GM12878 (cell line): ENCODE measurements around the gene OR9G1. TPM values are rescaled to one million over a fixed set of nuclear protein-coding genes. Genes with fewer than 3 reads are reported as not detected.

Source experiments
- ATAC-seq: fragments of 200-7000 bp; cut with Tn5 transposase; 3 replicates; pipeline ENCODE4 v1.9.1; 2020; ENCODE audit warnings: mild to moderate bottlenecking, moderate library complexity
- BruUV-seq: library from RNA; stranded (reverse); fragments of 400-500 nt; replicated peaks from 2 replicates; lab custom pipeline; 2021; lab: Mats Ljungman, UMichigan
- CTCF ChIA-PET: fragments of 300-600 bp; sonication (Branson Sonifier 250); formaldehyde crosslinking; extraction: SDS; loops from one replicate; lab custom pipeline; 2021; ENCODE audit warnings: inconsistent platforms; lab: Yijun Ruan, JAX
- POLR2A ChIA-PET: fragments of 350-600 bp; formaldehyde crosslinking; extraction: SDS; loops from one replicate; lab custom pipeline; 2021; ENCODE audit warnings: inconsistent platforms; lab: Charles Lee
- RAD21 ChIA-PET: fragments of 300-600 bp; sonication (Branson Sonifier 250); formaldehyde crosslinking; loops from one replicate; lab custom pipeline; 2023; ENCODE audit warnings: antibody characterized with exemption; ENCODE audit not compliant: unreplicated experiment; lab: Charles Lee
- SMC1A ChIA-PET: fragments of 300-600 bp; sonication (Branson Sonifier 250); formaldehyde crosslinking; loops from one replicate; lab custom pipeline; 2023; ENCODE audit not compliant: unreplicated experiment, uncharacterized antibody; lab: Charles Lee
- DNase-seq: peaks from one replicate; pipeline ENCODE4 v3.0.0-alpha.2; 2011; ENCODE audit warnings: low read depth, low spot score
- FAIRE-seq: peaks from 3 replicates; lab custom pipeline; 2011; peaks lifted over from hg19 to GRCh38; lab: Jason Lieb, UNC
- H2AFZ ChIP-seq: 2 replicates; pipeline ENCODE4 v1.6.0; 2011; ENCODE audit warnings: low read depth, low read length, control low read depth; ENCODE audit not compliant: control insufficient read depth
- H3K27ac ChIP-seq: 2 replicates; pipeline ENCODE4 v1.5.1; 2011; ENCODE audit warnings: control low read depth; ENCODE audit not compliant: control insufficient read depth, insufficient read depth
- H3K27me3 ChIP-seq, 2 experiments: replicated peaks in 1 of 2; 2 replicates each; pipeline versions ENCODE4 v1.6.0 to v1.6.1; 2011; ENCODE audit warnings: low read length in 1 of 2; ENCODE audit not compliant: control insufficient read depth in 2 of 2, insufficient read depth in 2 of 2
- H3K36me3 ChIP-seq, 2 experiments: 2 replicates each; pipeline ENCODE4 v1.5.1; 2011; ENCODE audit warnings: low read length in 1 of 2; ENCODE audit not compliant: control insufficient read depth in 2 of 2, insufficient read depth in 2 of 2
- H3K4me1 ChIP-seq: 2 replicates; pipeline ENCODE4 v1.6.1; 2011; ENCODE audit warnings: mild to moderate bottlenecking, low read length, moderate library complexity, mixed read lengths; ENCODE audit not compliant: control insufficient read depth, insufficient read depth
- H3K4me2 ChIP-seq: 2 replicates; pipeline ENCODE4 v1.6.0; 2011; ENCODE audit warnings: control low read depth; ENCODE audit not compliant: control insufficient read depth, insufficient read depth
- H3K4me3 ChIP-seq: fragments of 200-600 bp; sonication (generic); 2 replicates; pipeline ENCODE4 v1.5.1; 2016
- H3K79me2 ChIP-seq: 2 replicates; pipeline ENCODE4 v1.6.0; 2011; ENCODE audit warnings: low read length; ENCODE audit not compliant: control insufficient read depth, insufficient read depth
- H3K9ac ChIP-seq: 2 replicates; pipeline ENCODE4 v1.8.0; 2011; ENCODE audit warnings: low read length, control low read depth, mixed read lengths; ENCODE audit not compliant: control insufficient read depth, insufficient read depth
- H3K9me3 ChIP-seq: replicated peaks from 3 replicates; pipeline ENCODE4 v1.5.1; 2011; ENCODE audit warnings: mild to moderate bottlenecking, low read length; ENCODE audit not compliant: control insufficient read depth, insufficient read depth
- H4K20me1 ChIP-seq: 2 replicates; pipeline ENCODE4 v1.6.0; 2011; ENCODE audit not compliant: control insufficient read depth, insufficient read depth
- ATF7 ChIP-seq: fragments of 450-650 bp; IDR thresholded peaks from 2 replicates; pipeline ENCODE4 v1.6.1; 2016; ENCODE audit warnings: low read depth, mild to moderate bottlenecking
- IRF4 ChIP-seq: IDR thresholded peaks from 2 replicates; pipeline ENCODE4 v1.6.1; 2011; ENCODE audit warnings: low read depth, low read length
- KAT2A ChIP-seq: conservative IDR thresholded peaks from 2 replicates; pipeline ENCODE4 v1.6.1; 2011; ENCODE audit warnings: low read depth, low read length; ENCODE audit not compliant: control insufficient read depth
- NBN ChIP-seq: fragments of 450-650 bp; IDR thresholded peaks from 2 replicates; pipeline ENCODE4 v1.6.1; 2016
- POLR2AphosphoS5 ChIP-seq: IDR thresholded peaks from 2 replicates; pipeline ENCODE4 v1.6.1; 2011; ENCODE audit warnings: mild to moderate bottlenecking, low read length, inconsistent platforms
- RUNX3 ChIP-seq: IDR thresholded peaks from 2 replicates; pipeline ENCODE4 v1.6.1; 2012; ENCODE audit warnings: low read length, inconsistent platforms
- SPI1 ChIP-seq: IDR thresholded peaks from 2 replicates; pipeline ENCODE4 v1.6.1; 2011; ENCODE audit warnings: low read depth, mild to moderate bottlenecking, low read length, moderate library complexity, borderline replicate concordance; ENCODE audit not compliant: insufficient read depth
- ZNF622 ChIP-seq: fragments of 450-650 bp; IDR thresholded peaks from 2 replicates; pipeline ENCODE4 v1.6.1; 2017; ENCODE audit warnings: mild to moderate bottlenecking, inconsistent platforms
- ZSCAN29 ChIP-seq: fragments of 450-650 bp; IDR thresholded peaks from 2 replicates; pipeline ENCODE4 v1.6.1; 2017; ENCODE audit warnings: mild to moderate bottlenecking, moderate library complexity
- WGBS: methylation state at CpG from one replicate; pipeline ENCODE4 v1.1.6; 2016; ENCODE audit warnings: low lambda C conversion rate; ENCODE audit not compliant: insufficient replicate concordance, insufficient coverage; ENCODE audit errors: missing lambda C conversion rate; 5-methylcytosine and 5-hydroxymethylcytosine counted together
- in situ Hi-C: fragments of 300-500 bp; cut with MboI; formaldehyde crosslinking; loops from 9 replicates; pipeline ENCODE4 v1.14.3; 2018; ENCODE audit warnings: mixed read lengths
- intact Hi-C: fragments of 100-400 bp; cut with micrococcal nuclease; formaldehyde crosslinking; loops from one replicate; pipeline ENCODE4 v1.14.2; 2022; ENCODE audit not compliant: unreplicated experiment
- polyA plus RNA-seq, 11 experiments: library from polyadenylated mRNA; depleted of rRNA in 4 of 11; unstranded in 6 of 11; stranded (reverse) in 5 of 11; fragments of >200 nt; fragmentation: Nextera tagmentation in 4 of 11; fragmentation: Illumina TruSeq in 1 of 11; extraction: Ambion mirVana in 4 of 11; extraction: Trizol in 1 of 11; gene quantifications; 1 replicate in 1 of 11; 2 replicates in 10 of 11; pipeline versions ENCODE4 v1.2.1 to v1.2.3, GENCODE V29; 2011 to 2016; ENCODE audit warnings: inconsistent platforms in 2 of 11, missing spikeins in 2 of 11, low read depth in 1 of 11
- total RNA-seq, 4 experiments: library from RNA; depleted of rRNA in 3 of 4; stranded (reverse); fragments of >200 nt in 3 of 4; fragmentation: Illumina TruSeq in 1 of 4; extraction: Trizol in 1 of 4; gene quantifications; 2 replicates each; pipeline versions ENCODE4 v1.2.1 to v1.2.3, GENCODE V29; 2013 to 2021
- TF ChIP-seq, protein P1 (sequence below): IDR thresholded peaks from 2 replicates; pipeline ENCODE4 v1.6.1; 2012; ENCODE audit warnings: low read depth, low read length, improper control_type of control experiment
- TF ChIP-seq, protein P2 (sequence below): fragments of 450-650 bp; formaldehyde crosslinking; IDR thresholded peaks from 2 replicates; pipeline ENCODE4 v1.4.0; 2022; ENCODE audit warnings: mild to moderate bottlenecking, moderate library complexity
- TF ChIP-seq, protein P3 (sequence below): fragments of 450-650 bp; IDR thresholded peaks from 2 replicates; pipeline ENCODE4 v1.6.1; 2018; ENCODE audit warnings: borderline replicate concordance, mild to moderate bottlenecking; ENCODE audit not compliant: partially characterized antibody

OR9G1 gene
- total and polyA plus RNA-seq, 10 of the 15 experiments (the other 5 are each of a cell fraction or from before 2014, with no cell fraction given) = not detected

DNA sequence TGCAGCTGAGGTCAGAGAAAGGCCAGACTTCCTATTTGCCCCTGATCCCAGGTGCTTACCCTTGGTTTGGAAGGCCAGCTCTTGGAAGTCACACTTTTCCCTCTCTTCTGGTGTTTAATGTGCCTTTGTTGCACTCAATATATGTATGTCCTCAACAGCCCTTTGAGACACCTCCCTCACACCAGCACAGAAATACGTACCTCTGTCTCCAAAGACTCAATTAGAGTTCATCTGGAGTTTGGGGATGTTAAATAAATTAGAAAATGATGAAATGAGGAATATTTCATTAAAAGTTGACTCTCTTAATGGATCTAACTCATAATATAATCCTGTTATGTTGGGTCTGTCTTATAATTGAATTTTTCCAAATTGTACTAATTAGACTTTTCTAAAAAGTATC lies 49.7 kb downstream of the OR9G1 start, which contains the start of gene OR9G4:
Gene OR9G4, minus strand, starts transcription at position 101 of the 400 bp plus-strand sequence. CDS start 4,931 bp downstream, outside the sequence.
- H3K9ac ChIP-seq = no peak within 1 kb of the TSS
- no peak within 1 kb of the TSS for H2AFZ ChIP-seq
- H3K4me3 ChIP-seq = no peak within 1 kb of the TSS
- no peaks in the 10 kb centered on the region for H3K27me3 ChIP-seq
- H3K4me2 ChIP-seq = no peak within 1 kb of the TSS
- WGBS = 7% methylated on average over 1 of the region's 1 CpG
- no peaks in the 10 kb centered on the region for H3K9me3 ChIP-seq
- DNase-seq (no peak), ATAC-seq (no peak), FAIRE-seq (no peak)
- ChIA-PET CTCF (no interaction called here), RAD21 (no interaction called here), POLR2A (no interaction called here), SMC1A (no interaction called here)
- in situ Hi-C loops = no loop called here
- no peaks in the 10 kb centered on the region for H3K4me1 ChIP-seq
- no peak for TF ChIP-seq ATF7
- TF ChIP-seq, protein P1, sequence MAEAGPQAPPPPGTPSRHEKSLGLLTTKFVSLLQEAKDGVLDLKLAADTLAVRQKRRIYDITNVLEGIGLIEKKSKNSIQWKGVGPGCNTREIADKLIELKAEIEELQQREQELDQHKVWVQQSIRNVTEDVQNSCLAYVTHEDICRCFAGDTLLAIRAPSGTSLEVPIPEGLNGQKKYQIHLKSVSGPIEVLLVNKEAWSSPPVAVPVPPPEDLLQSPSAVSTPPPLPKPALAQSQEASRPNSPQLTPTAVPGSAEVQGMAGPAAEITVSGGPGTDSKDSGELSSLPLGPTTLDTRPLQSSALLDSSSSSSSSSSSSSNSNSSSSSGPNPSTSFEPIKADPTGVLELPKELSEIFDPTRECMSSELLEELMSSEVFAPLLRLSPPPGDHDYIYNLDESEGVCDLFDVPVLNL = no peak
- BruUV-seq = no TSS peak
- no peaks in the 10 kb centered on the region for H4K20me1 ChIP-seq
- no peak within 1 kb of the TSS for H3K27ac ChIP-seq
- H3K79me2 ChIP-seq = no peaks in the 10 kb centered on the region
- intact Hi-C loops = no loop called here
- no peaks in the 10 kb centered on the region for H3K36me3 ChIP-seq

DNA sequence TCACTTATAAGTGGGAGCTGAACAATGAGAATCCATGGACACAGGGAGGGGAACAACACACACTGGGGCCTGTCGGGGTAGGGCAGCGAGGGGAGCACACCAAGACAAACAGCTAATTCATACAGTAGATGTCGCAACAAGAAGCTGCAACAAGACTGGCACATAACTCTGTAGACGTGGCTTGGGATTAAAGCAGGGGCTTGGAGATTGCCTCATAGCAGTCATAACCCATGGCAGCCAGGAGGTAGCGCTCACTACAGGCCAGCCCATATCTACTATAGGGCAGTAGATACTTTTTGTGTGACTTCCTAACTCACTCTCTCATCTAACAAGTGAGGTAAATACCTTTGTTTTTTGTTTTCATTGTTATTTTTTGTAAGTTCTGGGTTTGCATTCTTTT lies 51.3 kb downstream of the OR9G1 start:
- CTCF ChIA-PET = interaction anchor here (1.0 kb wide), 1 partner anchor 32 kb away, joined by 5 read pairs; no protein-coding TSS in a partner anchor
- H3K4me1 ChIP-seq = no peaks in the 10 kb centered on the region
- no peak for DNase-seq
- in situ Hi-C loops = no loop called here
- WGBS = 48% methylated on average over 5 of the region's 5 CpGs
- FAIRE-seq = no peak
- H2AFZ ChIP-seq = no peak overlapping the region
- no peaks in the 10 kb centered on the region for H4K20me1 ChIP-seq
- BruUV-seq = no TSS peak
- RAD21 ChIA-PET = no interaction called here
- H3K27me3 ChIP-seq = no peaks in the 10 kb centered on the region
- SMC1A ChIA-PET = no interaction called here
- no peak overlapping the region for H3K4me2 ChIP-seq
- ATAC-seq = no peak
- no peaks in the 10 kb centered on the region for H3K9me3 ChIP-seq
- H3K79me2 ChIP-seq = no peaks in the 10 kb centered on the region
- H3K9ac ChIP-seq = no peak overlapping the region
- no peak overlapping the region for H3K4me3 ChIP-seq
- intact Hi-C loops = no loop called here
- POLR2A ChIA-PET = no interaction called here
- no peak overlapping the region for H3K27ac ChIP-seq
- H3K36me3 ChIP-seq = no peaks in the 10 kb centered on the region
- no peak for TF ChIP-seq RUNX3
- TF ChIP-seq ZNF622 = no peak
- no peak for TF ChIP-seq IRF4
- TF ChIP-seq ZSCAN29 = no peak
- no peak for TF ChIP-seq SPI1
- TF ChIP-seq KAT2A = no peak
- TF ChIP-seq, protein P2, sequence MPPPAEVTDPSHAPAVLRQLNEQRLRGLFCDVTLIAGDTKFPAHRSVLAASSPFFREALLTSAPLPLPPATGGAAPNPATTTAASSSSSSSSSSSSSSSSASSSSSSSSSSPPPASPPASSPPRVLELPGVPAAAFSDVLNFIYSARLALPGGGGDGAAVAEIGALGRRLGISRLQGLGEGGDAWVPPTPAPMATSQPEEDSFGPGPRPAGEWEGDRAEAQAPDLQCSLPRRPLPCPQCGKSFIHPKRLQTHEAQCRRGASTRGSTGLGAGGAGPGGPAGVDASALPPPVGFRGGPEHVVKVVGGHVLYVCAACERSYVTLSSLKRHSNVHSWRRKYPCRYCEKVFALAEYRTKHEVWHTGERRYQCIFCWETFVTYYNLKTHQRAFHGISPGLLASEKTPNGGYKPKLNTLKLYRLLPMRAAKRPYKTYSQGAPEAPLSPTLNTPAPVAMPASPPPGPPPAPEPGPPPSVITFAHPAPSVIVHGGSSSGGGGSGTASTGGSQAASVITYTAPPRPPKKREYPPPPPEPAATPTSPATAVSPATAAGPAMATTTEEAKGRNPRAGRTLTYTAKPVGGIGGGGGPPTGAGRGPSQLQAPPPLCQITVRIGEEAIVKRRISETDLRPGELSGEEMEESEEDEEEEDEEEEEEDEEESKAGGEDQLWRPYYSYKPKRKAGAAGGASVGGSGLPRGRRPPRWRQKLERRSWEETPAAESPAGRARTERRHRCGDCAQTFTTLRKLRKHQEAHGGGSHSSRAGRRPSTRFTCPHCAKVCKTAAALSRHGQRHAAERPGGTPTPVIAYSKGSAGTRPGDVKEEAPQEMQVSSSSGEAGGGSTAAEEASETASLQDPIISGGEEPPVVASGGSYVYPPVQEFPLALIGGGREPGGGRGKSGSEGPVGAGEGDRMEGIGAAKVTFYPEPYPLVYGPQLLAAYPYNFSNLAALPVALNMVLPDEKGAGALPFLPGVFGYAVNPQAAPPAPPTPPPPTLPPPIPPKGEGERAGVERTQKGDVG (CRISPR knock-in tag) = no peak
- TF ChIP-seq NBN = no peak
- TF ChIP-seq, protein P3, sequence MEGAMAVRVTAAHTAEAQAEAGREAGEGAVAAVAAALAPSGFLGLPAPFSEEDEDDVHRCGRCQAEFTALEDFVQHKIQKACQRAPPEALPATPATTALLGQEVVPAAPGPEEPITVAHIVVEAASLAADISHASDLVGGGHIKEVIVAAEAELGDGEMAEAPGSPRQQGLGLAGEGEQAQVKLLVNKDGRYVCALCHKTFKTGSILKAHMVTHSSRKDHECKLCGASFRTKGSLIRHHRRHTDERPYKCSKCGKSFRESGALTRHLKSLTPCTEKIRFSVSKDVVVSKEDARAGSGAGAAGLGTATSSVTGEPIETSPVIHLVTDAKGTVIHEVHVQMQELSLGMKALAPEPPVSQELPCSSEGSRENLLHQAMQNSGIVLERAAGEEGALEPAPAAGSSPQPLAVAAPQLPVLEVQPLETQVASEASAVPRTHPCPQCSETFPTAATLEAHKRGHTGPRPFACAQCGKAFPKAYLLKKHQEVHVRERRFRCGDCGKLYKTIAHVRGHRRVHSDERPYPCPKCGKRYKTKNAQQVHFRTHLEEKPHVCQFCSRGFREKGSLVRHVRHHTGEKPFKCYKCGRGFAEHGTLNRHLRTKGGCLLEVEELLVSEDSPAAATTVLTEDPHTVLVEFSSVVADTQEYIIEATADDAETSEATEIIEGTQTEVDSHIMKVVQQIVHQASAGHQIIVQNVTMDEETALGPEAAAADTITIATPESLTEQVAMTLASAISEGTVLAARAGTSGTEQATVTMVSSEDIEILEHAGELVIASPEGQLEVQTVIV = no peak
- TF ChIP-seq POLR2AphosphoS5 = no peak
